ENCODE data around the gene LRMDA. TPM values are rescaled to one million over a fixed set of nuclear protein-coding genes. Genes with fewer than 3 reads are reported as not detected.

Gene LRMDA
- total RNA-seq, 2 experiments from 2014 or later: not detected

DNA sequence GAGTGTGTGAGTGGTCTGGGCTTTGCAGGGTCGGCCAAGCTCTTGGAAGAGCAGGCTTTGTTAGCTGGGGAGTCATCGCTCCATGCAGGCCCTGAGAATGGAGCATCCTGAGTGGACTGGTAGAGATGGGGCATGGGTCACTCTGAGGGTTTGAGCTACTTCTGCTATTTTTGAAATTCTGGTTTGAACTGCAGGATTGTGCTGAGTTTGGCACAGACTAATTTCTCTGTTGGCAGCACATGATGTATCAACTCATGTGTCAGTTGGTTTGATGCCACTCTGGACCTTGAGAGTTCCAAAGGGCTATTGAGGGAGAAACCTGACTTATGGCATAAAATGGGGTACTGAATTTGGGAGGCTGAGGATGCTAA lies 56.3 kb downstream of the LRMDA start:
- H3K4me3 ChIP-seq (ENCODE audit: low read length): no peak overlapping the region
- Mint-ChIP-seq H3K36me3 (ENCODE audit: low read depth) (no peaks in the 10 kb centered on the region), H3K4me1 (ENCODE audit: low read depth) (no peaks in the 10 kb centered on the region)

DNA sequence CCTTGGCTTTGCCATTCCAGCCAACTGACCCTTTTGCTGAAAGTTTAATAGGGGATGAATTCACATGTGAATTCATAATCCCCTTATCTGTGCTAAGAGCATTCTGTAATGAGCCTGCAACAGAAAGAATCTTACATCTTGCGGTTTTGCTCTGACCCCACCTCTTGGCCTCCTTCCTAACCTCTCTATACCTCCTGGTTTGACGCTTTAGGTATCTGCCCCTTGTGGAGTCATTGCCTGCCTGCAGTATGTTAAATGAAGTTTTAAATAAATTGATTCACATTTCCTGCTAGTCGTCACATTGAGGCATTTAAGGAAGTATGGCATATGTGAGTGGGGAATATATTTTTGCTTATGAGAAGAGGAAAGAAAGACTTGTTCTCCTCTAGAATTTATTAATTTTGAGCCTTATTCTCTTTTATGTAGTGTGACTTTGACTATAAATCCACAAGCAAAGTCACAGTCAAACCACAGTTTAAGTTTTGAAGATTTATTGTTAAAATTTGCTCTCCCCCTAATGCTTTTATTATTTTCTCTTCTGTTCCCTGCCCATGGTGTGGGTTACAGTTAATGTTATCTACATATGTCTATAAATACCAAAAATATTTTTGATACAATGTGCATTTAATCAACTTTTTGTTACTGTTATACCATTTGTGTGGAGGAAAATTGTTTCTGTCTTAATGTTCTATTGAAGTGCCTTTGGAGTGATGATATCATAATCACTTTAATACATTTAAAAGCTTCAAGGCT lies 60.9 kb downstream of the LRMDA start:
- Mint-ChIP-seq H3K27ac (no peak overlapping the region), H3K4me1 (ENCODE audit: low read depth) (no peaks in the 10 kb centered on the region), H3K36me3 (ENCODE audit: low read depth) (no peaks in the 10 kb centered on the region), H3K4me3 (no peak overlapping the region), H3K9me3 (no peaks in the 10 kb centered on the region), H3K27me3 (peaks cover 19% of the 10 kb centered on the region)
- Histone ChIP-seq H3K4me1 (ENCODE audit: insufficient read depth, low read length) (no peaks in the 10 kb centered on the region), H3K27ac (ENCODE audit: low read depth in 1 of 2, low read length in 2 of 2) (no peak overlapping the region), H3K27me3 (ENCODE audit: control insufficient read depth in 1 of 2, insufficient read depth in 2 of 2, low read length in 2 of 2) (peaks cover 0 to 7% of the 10 kb centered on the region in 2 experiments), H3K9me3 (ENCODE audit: control insufficient read depth in 1 of 2, insufficient read depth in 1 of 2, low read length in 2 of 2) (no peaks in the 10 kb centered on the region), H3K36me3 (ENCODE audit: insufficient read depth, low read length) (no peaks in the 10 kb centered on the region), H3K4me3 (ENCODE audit: low read length) (no peak overlapping the region)
- DNase-seq (no peak), ATAC-seq (ENCODE audit: poor library complexity) (no peak)
- intact Hi-C loops (cut with DNase I, micrococcal nuclease): no loop called here
- POLR2A ChIA-PET: no interaction called here
- TF ChIP-seq, protein P1, sequence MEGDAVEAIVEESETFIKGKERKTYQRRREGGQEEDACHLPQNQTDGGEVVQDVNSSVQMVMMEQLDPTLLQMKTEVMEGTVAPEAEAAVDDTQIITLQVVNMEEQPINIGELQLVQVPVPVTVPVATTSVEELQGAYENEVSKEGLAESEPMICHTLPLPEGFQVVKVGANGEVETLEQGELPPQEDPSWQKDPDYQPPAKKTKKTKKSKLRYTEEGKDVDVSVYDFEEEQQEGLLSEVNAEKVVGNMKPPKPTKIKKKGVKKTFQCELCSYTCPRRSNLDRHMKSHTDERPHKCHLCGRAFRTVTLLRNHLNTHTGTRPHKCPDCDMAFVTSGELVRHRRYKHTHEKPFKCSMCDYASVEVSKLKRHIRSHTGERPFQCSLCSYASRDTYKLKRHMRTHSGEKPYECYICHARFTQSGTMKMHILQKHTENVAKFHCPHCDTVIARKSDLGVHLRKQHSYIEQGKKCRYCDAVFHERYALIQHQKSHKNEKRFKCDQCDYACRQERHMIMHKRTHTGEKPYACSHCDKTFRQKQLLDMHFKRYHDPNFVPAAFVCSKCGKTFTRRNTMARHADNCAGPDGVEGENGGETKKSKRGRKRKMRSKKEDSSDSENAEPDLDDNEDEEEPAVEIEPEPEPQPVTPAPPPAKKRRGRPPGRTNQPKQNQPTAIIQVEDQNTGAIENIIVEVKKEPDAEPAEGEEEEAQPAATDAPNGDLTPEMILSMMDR (IDR thresholded peaks at IDR 0.05): no peak
- CTCF ChIA-PET: no interaction called here

More for the DNA sequence above, 56.3 kb downstream of the LRMDA start:
- intact Hi-C loops (cut with DNase I, micrococcal nuclease): no loop called here
- Histone ChIP-seq H3K9me3 (ENCODE audit: control insufficient read depth in 1 of 2, insufficient read depth in 1 of 2, low read length in 2 of 2) (no peaks in the 10 kb centered on the region), H3K27me3 (ENCODE audit: control insufficient read depth in 1 of 2, insufficient read depth in 2 of 2, low read length in 2 of 2) (no peaks in the 10 kb centered on the region), H3K36me3 (ENCODE audit: insufficient read depth, low read length) (no peaks in the 10 kb centered on the region), H3K4me1 (ENCODE audit: insufficient read depth, low read length) (no peaks in the 10 kb centered on the region), H3K27ac (ENCODE audit: low read depth in 1 of 2, low read length in 2 of 2) (no peak overlapping the region)
- ChIA-PET CTCF (no interaction called here), POLR2A (no interaction called here)
- no peak overlapping the region for H3K27ac Mint-ChIP-seq
- TF ChIP-seq, protein P1 (IDR thresholded peaks at IDR 0.05): no peak
- H3K9me3 Mint-ChIP-seq: no peaks in the 10 kb centered on the region
- DNase-seq (no peak), ATAC-seq (ENCODE audit: poor library complexity) (no peak)
- no peak overlapping the region for H3K4me3 Mint-ChIP-seq
- H3K27me3 Mint-ChIP-seq: peaks cover 5% of the 10 kb centered on the region

DNA sequence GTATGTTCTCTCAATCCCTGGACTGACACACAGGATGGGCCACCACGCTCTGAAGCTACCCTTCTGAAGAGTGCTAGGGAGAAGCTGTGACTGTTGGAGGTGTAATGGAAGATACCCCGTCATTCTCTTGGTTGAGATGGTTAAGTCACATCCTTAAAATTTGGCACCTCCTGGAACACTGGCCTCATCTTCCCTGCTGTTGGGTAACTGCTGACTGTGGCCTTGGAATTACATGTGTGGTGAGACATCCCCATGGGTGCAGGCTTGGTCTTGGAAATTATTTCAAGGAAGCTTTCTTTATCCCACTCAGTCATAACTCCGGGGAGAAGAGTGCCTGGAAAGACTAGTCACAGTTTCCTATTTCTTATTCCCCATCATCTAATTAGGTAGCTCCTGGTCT lies 62.0 kb downstream of the LRMDA start:
- TF ChIP-seq, protein P1 (IDR thresholded peaks at IDR 0.05): no peak
- no peaks in the 10 kb centered on the region for H3K36me3 ChIP-seq (ENCODE audit: insufficient read depth, low read length)
- ChIA-PET CTCF (no interaction called here), POLR2A (no interaction called here)
- Mint-ChIP-seq H3K36me3 (ENCODE audit: low read depth) (no peaks in the 10 kb centered on the region), H3K27me3 (peaks cover 20% of the 10 kb centered on the region), H3K4me3 (no peak overlapping the region), H3K4me1 (ENCODE audit: low read depth) (no peaks in the 10 kb centered on the region), H3K27ac (no peak overlapping the region), H3K9me3 (no peaks in the 10 kb centered on the region)
- H3K9me3 ChIP-seq (ENCODE audit: control insufficient read depth in 1 of 2, insufficient read depth in 1 of 2, low read length in 2 of 2): no peaks in the 10 kb centered on the region
- H3K27me3 ChIP-seq (ENCODE audit: control insufficient read depth in 1 of 2, insufficient read depth in 2 of 2, low read length in 2 of 2): peaks cover 0 to 7% of the 10 kb centered on the region in 2 experiments
- intact Hi-C loops (cut with DNase I, micrococcal nuclease): no loop called here
- H3K4me1 ChIP-seq (ENCODE audit: insufficient read depth, low read length): no peaks in the 10 kb centered on the region
- ATAC-seq (ENCODE audit: poor library complexity) (no peak), DNase-seq (no peak)
- no peak overlapping the region for H3K4me3 ChIP-seq (ENCODE audit: low read length)
- no peak overlapping the region for H3K27ac ChIP-seq (ENCODE audit: low read depth in 1 of 2, low read length in 2 of 2)
